Fibroblast of lung (primary cell): ENCODE data around the gene HDAC4.

Experiments used
- EZH2 ChIP-seq: IDR thresholded peaks from 2 replicates; pipeline ENCODE4 v1.5.1; 2012; ENCODE audit warnings: low read length, control low read depth, mild to moderate bottlenecking; ENCODE audit errors: missing control alignments
- TF ChIP-seq, protein P1 (sequence below), 2 donors: IDR thresholded peaks in 1 of 2; conservative IDR thresholded peaks in 1 of 2; 1 replicate in 1 of 2; 2 replicates in 1 of 2; pipeline ENCODE4 v1.5.1; 2011 to 2012; ENCODE audit warnings: low read length in 2 of 2, control low read depth in 1 of 2, inconsistent platforms in 1 of 2, low read depth in 1 of 2, mild to moderate bottlenecking in 1 of 2

DNA sequence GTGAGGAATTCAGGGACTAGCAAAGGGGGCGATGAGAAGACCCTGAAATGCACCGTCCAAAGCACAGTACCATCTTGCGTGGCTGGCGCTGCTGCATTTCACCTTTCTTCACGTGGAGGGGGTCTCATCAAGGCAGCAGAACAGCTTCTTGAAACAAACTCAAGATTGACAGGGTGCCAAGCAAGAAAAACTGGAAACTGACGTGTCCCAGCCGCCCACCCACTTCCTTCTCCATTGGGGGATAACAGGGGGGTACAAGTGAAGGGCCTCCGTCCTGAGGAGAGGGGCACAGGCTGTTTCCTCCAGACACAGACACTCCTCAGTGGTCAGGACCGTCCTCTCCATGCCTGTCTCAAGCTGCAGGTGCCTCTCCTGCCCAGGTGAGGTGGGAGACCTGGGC lies 32.5 kb downstream of the HDAC4 start:
- TF ChIP-seq, protein P1, sequence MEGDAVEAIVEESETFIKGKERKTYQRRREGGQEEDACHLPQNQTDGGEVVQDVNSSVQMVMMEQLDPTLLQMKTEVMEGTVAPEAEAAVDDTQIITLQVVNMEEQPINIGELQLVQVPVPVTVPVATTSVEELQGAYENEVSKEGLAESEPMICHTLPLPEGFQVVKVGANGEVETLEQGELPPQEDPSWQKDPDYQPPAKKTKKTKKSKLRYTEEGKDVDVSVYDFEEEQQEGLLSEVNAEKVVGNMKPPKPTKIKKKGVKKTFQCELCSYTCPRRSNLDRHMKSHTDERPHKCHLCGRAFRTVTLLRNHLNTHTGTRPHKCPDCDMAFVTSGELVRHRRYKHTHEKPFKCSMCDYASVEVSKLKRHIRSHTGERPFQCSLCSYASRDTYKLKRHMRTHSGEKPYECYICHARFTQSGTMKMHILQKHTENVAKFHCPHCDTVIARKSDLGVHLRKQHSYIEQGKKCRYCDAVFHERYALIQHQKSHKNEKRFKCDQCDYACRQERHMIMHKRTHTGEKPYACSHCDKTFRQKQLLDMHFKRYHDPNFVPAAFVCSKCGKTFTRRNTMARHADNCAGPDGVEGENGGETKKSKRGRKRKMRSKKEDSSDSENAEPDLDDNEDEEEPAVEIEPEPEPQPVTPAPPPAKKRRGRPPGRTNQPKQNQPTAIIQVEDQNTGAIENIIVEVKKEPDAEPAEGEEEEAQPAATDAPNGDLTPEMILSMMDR (conservative IDR thresholded peaks at IDR 0.05 in 1 of 2, IDR thresholded peaks at IDR 0.05 in 1 of 2; ENCODE audit: low read depth in 1 of 2, low read length in 2 of 2), result no peak
- TF ChIP-seq EZH2, result no peak
